ENCODE data around the gene MLC1. TPM values are rescaled to one million over a fixed set of nuclear protein-coding genes. Genes with fewer than 3 reads are reported as not detected.

MLC1 gene
- polyA plus RNA-seq, 4 donors = 0.03 to 0.32 TPM; not detected in 2

GRCh38 chr22:50051930-50052329 is 33.3 kb downstream of the MLC1 start:
- no peak overlapping the region for H3K4me3 ChIP-seq (ENCODE audit: low read depth in 1 of 3, low read length in 3 of 3)
- H3K9me3 ChIP-seq (ENCODE audit: control insufficient read depth in 2 of 2, insufficient read depth in 1 of 2, low read depth in 1 of 2, low read length in 1 of 2) = peaks cover 0 to 2% of the 10 kb centered on the region in 2 donors
- no peak for FAIRE-seq
- no peak for DNase-seq
- H3K27ac ChIP-seq (ENCODE audit: low read depth in 1 of 3, low read length in 2 of 3) = no peak overlapping the region
- WGBS, 3 donors = 88 to 90% (median 88%) methylated on average over 18 of the region's 18 CpGs
- peaks cover 0 to 5% (median 4%) of the 10 kb centered on the region in 3 donors for H3K27me3 ChIP-seq (ENCODE audit: control insufficient read depth in 3 of 3, insufficient read depth in 3 of 3, low read length in 3 of 3)
- H3K36me3 ChIP-seq (ENCODE audit: control insufficient read depth in 3 of 3, insufficient read depth in 2 of 3, low read depth in 1 of 3, low read length in 3 of 3) = no peaks in the 10 kb centered on the region
- no peaks in the 10 kb centered on the region for H3K4me1 ChIP-seq (ENCODE audit: control insufficient read depth in 3 of 3, insufficient read depth in 2 of 3, low read depth in 1 of 3, low read length in 2 of 3)

- H3K27ac ChIP-seq (ENCODE audit: low read depth in 1 of 3, low read length in 2 of 3) = no peak overlapping the region
- DNase-seq (no peak), FAIRE-seq (no peak)
- H3K9me3 ChIP-seq (ENCODE audit: control insufficient read depth in 2 of 2, insufficient read depth in 1 of 2, low read depth in 1 of 2, low read length in 1 of 2) = peaks cover 0 to 2% of the 10 kb centered on the region in 2 donors
- H3K27me3 ChIP-seq (ENCODE audit: control insufficient read depth in 3 of 3, insufficient read depth in 3 of 3, low read length in 3 of 3) = peaks cover 0 to 2% (median 0%) of the 10 kb centered on the region in 3 donors
- WGBS, 3 donors = 85 to 90% (median 86%) methylated on average over 30 to 36 of the region's 36 CpGs
- H3K36me3 ChIP-seq (ENCODE audit: control insufficient read depth in 3 of 3, insufficient read depth in 2 of 3, low read depth in 1 of 3, low read length in 3 of 3) = no peaks in the 10 kb centered on the region
- H3K4me3 ChIP-seq (ENCODE audit: low read depth in 1 of 3, low read length in 3 of 3) = no peak overlapping the region
- H3K4me1 ChIP-seq (ENCODE audit: control insufficient read depth in 3 of 3, insufficient read depth in 2 of 3, low read depth in 1 of 3, low read length in 2 of 3) = no peaks in the 10 kb centered on the region
Observed at GRCh38 chr22:50049299-50050195, 35.7 kb downstream of the MLC1 start.

GRCh38 chr22:50048836-50049235 is 36.4 kb downstream of the MLC1 start:
- WGBS, 3 donors = 80 to 84% (median 83%) methylated on average over 15 to 17 of the region's 17 CpGs
- H3K4me1 ChIP-seq (ENCODE audit: control insufficient read depth in 3 of 3, insufficient read depth in 2 of 3, low read depth in 1 of 3, low read length in 2 of 3) = no peaks in the 10 kb centered on the region
- H3K27ac ChIP-seq (ENCODE audit: low read depth in 1 of 3, low read length in 2 of 3) = no peak overlapping the region
- peaks cover 0 to 2% (median 0%) of the 10 kb centered on the region in 3 donors for H3K27me3 ChIP-seq (ENCODE audit: control insufficient read depth in 3 of 3, insufficient read depth in 3 of 3, low read length in 3 of 3)
- no peak for DNase-seq
- no peak overlapping the region for H3K4me3 ChIP-seq (ENCODE audit: low read depth in 1 of 3, low read length in 3 of 3)
- FAIRE-seq = no peak
- H3K36me3 ChIP-seq (ENCODE audit: control insufficient read depth in 3 of 3, insufficient read depth in 2 of 3, low read depth in 1 of 3, low read length in 3 of 3) = no peaks in the 10 kb centered on the region
- H3K9me3 ChIP-seq (ENCODE audit: control insufficient read depth in 2 of 2, insufficient read depth in 1 of 2, low read depth in 1 of 2, low read length in 1 of 2) = no peaks in the 10 kb centered on the region

GRCh38 chr22:50048061-50048765 is 37.0 kb downstream of the MLC1 start:
- H3K9me3 ChIP-seq (ENCODE audit: control insufficient read depth in 2 of 2, insufficient read depth in 1 of 2, low read depth in 1 of 2, low read length in 1 of 2) = no peaks in the 10 kb centered on the region
- no peak overlapping the region for H3K27ac ChIP-seq (ENCODE audit: low read depth in 1 of 3, low read length in 2 of 3)
- H3K4me1 ChIP-seq (ENCODE audit: control insufficient read depth in 3 of 3, insufficient read depth in 2 of 3, low read depth in 1 of 3, low read length in 2 of 3) = no peaks in the 10 kb centered on the region
- H3K27me3 ChIP-seq (ENCODE audit: control insufficient read depth in 3 of 3, insufficient read depth in 3 of 3, low read length in 3 of 3) = peaks cover 0 to 2% (median 0%) of the 10 kb centered on the region in 3 donors
- no peak for FAIRE-seq
- no peak for DNase-seq
- 72 to 84% (median 75%) methylated on average over 12 of the region's 12 CpGs for WGBS, 3 donors
- no peak overlapping the region for H3K4me3 ChIP-seq (ENCODE audit: low read depth in 1 of 3, low read length in 3 of 3)
- H3K36me3 ChIP-seq (ENCODE audit: control insufficient read depth in 3 of 3, insufficient read depth in 2 of 3, low read depth in 1 of 3, low read length in 3 of 3) = no peaks in the 10 kb centered on the region

- FAIRE-seq (no peak), DNase-seq (no peak)
Observed at GRCh38 chr22:50047346-50047745, 37.9 kb downstream of the MLC1 start.

GRCh38 chr22:50046481-50047245 is 38.6 kb downstream of the MLC1 start:
- H3K4me1 ChIP-seq (ENCODE audit: control insufficient read depth in 3 of 3, insufficient read depth in 2 of 3, low read depth in 1 of 3, low read length in 2 of 3) = no peaks in the 10 kb centered on the region
- 66 to 83% (median 71%) methylated on average over 21 to 27 of the region's 27 CpGs for WGBS, 3 donors
- no peak for FAIRE-seq
- no peak for DNase-seq
- peaks cover 0 to 5% (median 0%) of the 10 kb centered on the region in 3 donors for H3K27me3 ChIP-seq (ENCODE audit: control insufficient read depth in 3 of 3, insufficient read depth in 3 of 3, low read length in 3 of 3)
- no peaks in the 10 kb centered on the region for H3K9me3 ChIP-seq (ENCODE audit: control insufficient read depth in 2 of 2, insufficient read depth in 1 of 2, low read depth in 1 of 2, low read length in 1 of 2)
- no peak overlapping the region for H3K4me3 ChIP-seq (ENCODE audit: low read depth in 1 of 3, low read length in 3 of 3)
- H3K27ac ChIP-seq (ENCODE audit: low read depth in 1 of 3, low read length in 2 of 3) = no peak overlapping the region
- H3K36me3 ChIP-seq (ENCODE audit: control insufficient read depth in 3 of 3, insufficient read depth in 2 of 3, low read depth in 1 of 3, low read length in 3 of 3) = no peaks in the 10 kb centered on the region

More at GRCh38 chr22:50047346-50047745, 37.9 kb downstream of the MLC1 start:
- Histone ChIP-seq H3K27ac (ENCODE audit: low read depth in 1 of 3, low read length in 2 of 3) (no peak overlapping the region), H3K36me3 (ENCODE audit: control insufficient read depth in 3 of 3, insufficient read depth in 2 of 3, low read depth in 1 of 3, low read length in 3 of 3) (no peaks in the 10 kb centered on the region), H3K27me3 (ENCODE audit: control insufficient read depth in 3 of 3, insufficient read depth in 3 of 3, low read length in 3 of 3) (peaks cover 0 to 2% (median 0%) of the 10 kb centered on the region in 3 donors), H3K4me3 (ENCODE audit: low read depth in 1 of 3, low read length in 3 of 3) (no peak overlapping the region), H3K4me1 (ENCODE audit: control insufficient read depth in 3 of 3, insufficient read depth in 2 of 3, low read depth in 1 of 3, low read length in 2 of 3) (no peaks in the 10 kb centered on the region), H3K9me3 (ENCODE audit: control insufficient read depth in 2 of 2, insufficient read depth in 1 of 2, low read depth in 1 of 2, low read length in 1 of 2) (no peaks in the 10 kb centered on the region)
- WGBS, 3 donors = 85 to 91% (median 90%) methylated on average over 16 of the region's 16 CpGs

- Histone ChIP-seq H3K4me1 (ENCODE audit: control insufficient read depth in 3 of 3, insufficient read depth in 2 of 3, low read depth in 1 of 3, low read length in 2 of 3) (no peaks in the 10 kb centered on the region), H3K4me3 (ENCODE audit: low read depth in 1 of 3, low read length in 3 of 3) (no peak overlapping the region), H3K9me3 (ENCODE audit: control insufficient read depth in 2 of 2, insufficient read depth in 1 of 2, low read depth in 1 of 2, low read length in 1 of 2) (no peaks in the 10 kb centered on the region), H3K36me3 (ENCODE audit: control insufficient read depth in 3 of 3, insufficient read depth in 2 of 3, low read depth in 1 of 3, low read length in 3 of 3) (no peaks in the 10 kb centered on the region), H3K27ac (ENCODE audit: low read depth in 1 of 3, low read length in 2 of 3) (no peak overlapping the region), H3K27me3 (ENCODE audit: control insufficient read depth in 3 of 3, insufficient read depth in 3 of 3, low read length in 3 of 3) (peaks cover 0 to 5% (median 0%) of the 10 kb centered on the region in 3 donors)
- no peak for DNase-seq
- 69 to 75% (median 70%) methylated on average over 18 to 19 of the region's 19 CpGs for WGBS, 3 donors
- FAIRE-seq = no peak
Observed at GRCh38 chr22:50046019-50046415, 39.2 kb downstream of the MLC1 start.
